ENCODE results near the gene KRT15. TPM values are rescaled to one million over a fixed set of nuclear protein-coding genes. Genes with fewer than 3 reads are reported as not detected.
"Not testable (repeated sequence)": the region's sequence is repeated elsewhere in the genome, so short reads cannot be mapped to it uniquely, and the experiment has no call there.

KRT15 gene
- total RNA-seq, 2 experiments from 2014 or later: not detected

DNA sequence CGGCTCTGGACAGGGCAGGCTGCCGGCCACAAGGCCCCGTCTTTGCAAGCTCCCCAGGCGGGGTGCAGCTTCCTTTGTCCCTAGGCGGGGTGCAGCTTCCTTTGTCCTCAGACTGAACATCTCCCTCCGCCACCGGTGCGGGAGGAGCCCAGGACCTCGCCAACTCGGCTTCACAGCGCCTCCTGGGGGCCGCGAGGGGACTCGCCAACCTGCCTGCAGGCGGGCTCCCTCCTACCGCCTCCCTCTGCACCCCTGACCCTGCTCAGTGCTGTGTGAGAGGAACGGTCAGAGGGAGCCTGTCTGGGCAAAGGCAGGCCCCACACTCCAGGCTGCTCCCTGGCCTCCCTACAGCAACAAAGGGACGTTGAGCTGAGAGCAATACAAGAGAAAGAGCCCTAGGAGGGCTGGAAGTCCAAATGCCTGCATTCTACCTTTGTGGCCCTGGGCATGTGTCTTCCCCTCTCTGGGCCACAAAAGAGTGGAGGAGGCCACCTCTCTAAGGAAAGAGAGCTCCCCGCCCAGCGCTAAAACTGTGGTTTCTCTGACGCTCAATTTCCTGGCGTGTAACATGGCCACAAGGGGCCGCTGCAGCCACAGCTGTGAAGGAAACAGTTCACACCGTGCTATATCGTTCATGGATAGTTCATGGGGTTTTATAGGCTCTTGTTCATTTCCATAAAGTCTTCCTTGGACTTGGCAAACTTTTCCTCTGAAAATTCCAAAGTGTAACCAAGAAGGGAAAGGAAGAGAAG, 30.3 kb upstream of the KRT15 start:
- Mint-ChIP-seq H3K27me3 (peaks cover 12% of the 10 kb centered on the region), H3K4me3 (no peak overlapping the region), H3K36me3 (no peaks in the 10 kb centered on the region), H3K4me1 (peaks cover 14% of the 10 kb centered on the region), H3K9me3 (peaks cover 4% of the 10 kb centered on the region), H3K27ac (no peak overlapping the region)
- peak; percentile 81 for DNase-seq

GRCh38 chr17:41547921-41548843, 29.5 kb upstream of the KRT15 start:
- Mint-ChIP-seq H3K4me1 (peaks cover 14% of the 10 kb centered on the region), H3K4me3 (peak overlapping the region; percentile 3), H3K36me3 (no peaks in the 10 kb centered on the region), H3K9me3 (peaks cover 4% of the 10 kb centered on the region), H3K27me3 (peaks cover 9% of the 10 kb centered on the region), H3K27ac (no peak overlapping the region)
- DNase-seq: peak; percentile 72

DNA sequence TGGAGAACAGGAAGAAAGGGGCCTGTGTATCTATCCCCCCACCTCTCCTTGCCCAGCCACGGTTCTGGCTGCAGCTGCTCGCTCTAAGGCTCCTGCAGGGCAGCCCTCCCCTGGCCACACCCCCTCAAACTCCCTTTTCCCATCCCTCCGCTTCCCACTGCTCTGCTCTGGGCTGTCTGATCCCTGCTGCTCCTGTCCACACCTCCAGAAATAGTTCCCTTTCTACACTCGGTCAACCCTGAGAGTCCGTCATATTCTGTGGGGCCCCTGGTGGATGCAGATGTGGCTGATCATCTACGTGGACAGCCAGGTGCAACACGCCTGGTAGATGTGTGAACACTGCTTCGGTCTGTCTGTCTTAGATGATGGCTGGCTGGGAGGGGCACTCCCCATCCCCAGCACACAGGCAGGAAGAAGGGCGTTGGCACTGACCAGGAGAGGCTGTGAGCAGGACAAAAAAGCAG, 28.7 kb upstream of the KRT15 start:
- H3K36me3 Mint-ChIP-seq: no peaks in the 10 kb centered on the region
- peaks cover 4% of the 10 kb centered on the region for H3K27me3 Mint-ChIP-seq
- H3K4me1 Mint-ChIP-seq: peaks cover 14% of the 10 kb centered on the region
- no peak overlapping the region for H3K27ac Mint-ChIP-seq
- peaks cover 4% of the 10 kb centered on the region for H3K9me3 Mint-ChIP-seq
- no peak overlapping the region for H3K4me3 Mint-ChIP-seq
- DNase-seq: no peak

- H3K36me3 Mint-ChIP-seq: no peaks in the 10 kb centered on the region
- H3K9me3 Mint-ChIP-seq: peaks cover 4% of the 10 kb centered on the region
- DNase-seq: no peak
- no peak overlapping the region for H3K27ac Mint-ChIP-seq
- H3K4me3 Mint-ChIP-seq: no peak overlapping the region
- peaks cover 1% of the 10 kb centered on the region for H3K27me3 Mint-ChIP-seq
- H3K4me1 Mint-ChIP-seq: peaks cover 14% of the 10 kb centered on the region
These were observed 28.1 kb upstream of the KRT15 start for GRCh38 chr17:41546819-41547218.

DNA sequence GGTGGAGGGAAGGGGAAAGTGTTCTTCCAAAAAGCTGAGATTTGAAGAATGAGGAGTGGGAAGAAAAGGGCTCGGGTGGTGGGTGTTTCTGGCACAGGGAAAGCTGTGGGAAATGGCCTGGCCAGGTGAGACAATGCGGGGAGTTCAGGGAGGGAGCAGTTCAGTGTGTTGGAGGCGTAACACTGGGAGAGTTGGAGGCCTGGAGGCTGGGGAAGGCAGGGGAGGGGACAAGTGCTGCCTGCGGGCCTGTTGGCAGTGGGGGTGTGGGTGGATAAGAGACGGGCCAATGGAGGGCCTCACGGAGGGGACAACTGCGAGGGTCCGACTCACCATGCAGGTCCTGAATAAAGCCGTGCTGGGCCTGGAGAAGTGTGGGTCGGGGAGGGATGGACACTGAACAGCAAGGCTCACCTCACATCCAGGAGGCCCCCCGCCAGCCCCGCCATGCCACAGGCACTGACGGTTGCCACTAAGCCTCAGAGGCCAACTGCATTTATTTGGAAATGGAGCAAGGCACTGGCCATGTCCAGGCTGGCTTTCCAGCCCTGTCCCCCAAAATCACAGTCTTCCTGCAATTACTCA, 27.2 kb upstream of the KRT15 start:
- Mint-ChIP-seq H3K27ac (no peak overlapping the region), H3K9me3 (peaks cover 4% of the 10 kb centered on the region), H3K36me3 (no peaks in the 10 kb centered on the region), H3K27me3 (no peaks in the 10 kb centered on the region), H3K4me3 (no peak overlapping the region), H3K4me1 (peaks cover 14% of the 10 kb centered on the region)
- DNase-seq: no peak

- Mint-ChIP-seq H3K4me1 (peaks cover 14% of the 10 kb centered on the region), H3K27me3 (no peaks in the 10 kb centered on the region), H3K4me3 (no peak overlapping the region), H3K27ac (no peak overlapping the region), H3K9me3 (peaks cover 4% of the 10 kb centered on the region), H3K36me3 (no peaks in the 10 kb centered on the region)
- no peak for DNase-seq
These were observed 26.2 kb upstream of the KRT15 start for GRCh38 chr17:41544935-41545334.

GRCh38 chr17:41544491-41544892, 25.8 kb upstream of the KRT15 start:
- Mint-ChIP-seq H3K4me1 (peaks cover 14% of the 10 kb centered on the region), H3K4me3 (no peak overlapping the region), H3K27ac (no peak overlapping the region), H3K27me3 (no peaks in the 10 kb centered on the region), H3K9me3 (peaks cover 4% of the 10 kb centered on the region), H3K36me3 (no peaks in the 10 kb centered on the region)
- no peak for DNase-seq

DNA sequence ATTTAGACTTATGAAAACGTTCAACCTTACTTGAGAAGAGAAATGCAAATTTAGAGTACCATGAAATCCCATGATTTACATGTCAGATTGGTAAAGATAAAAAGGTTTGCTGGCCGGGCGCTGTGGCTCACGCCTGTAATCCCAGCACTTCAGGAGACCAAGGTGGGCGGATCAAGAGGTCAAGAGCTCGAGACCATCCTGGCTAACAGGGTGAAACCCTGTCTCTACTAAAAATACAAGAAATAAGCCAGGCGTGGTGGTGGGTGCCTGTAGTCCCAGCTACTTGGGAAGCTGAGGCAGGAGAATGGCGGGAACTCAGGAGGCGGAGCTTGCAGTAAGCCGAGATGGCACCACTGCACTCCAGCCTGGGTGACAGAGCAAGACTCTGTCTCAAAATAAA, 24.1 kb upstream of the KRT15 start:
- H3K27me3 Mint-ChIP-seq: not testable (repeated sequence)

GRCh38 chr17:41542357-41542756, 23.7 kb upstream of the KRT15 start:
- Mint-ChIP-seq H3K4me1 (no peaks in the 10 kb centered on the region), H3K27me3 (peaks cover 4% of the 10 kb centered on the region), H3K27ac (no peak overlapping the region), H3K9me3 (peaks cover 3% of the 10 kb centered on the region), H3K4me3 (no peak overlapping the region), H3K36me3 (no peaks in the 10 kb centered on the region)
- no peak for DNase-seq

More for the DNA sequence above, 24.1 kb upstream of the KRT15 start:
- not testable (repeated sequence) for H3K9me3 Mint-ChIP-seq, H3K4me1 Mint-ChIP-seq, H3K27ac Mint-ChIP-seq, H3K36me3 Mint-ChIP-seq, DNase-seq, H3K4me3 Mint-ChIP-seq

- Mint-ChIP-seq H3K4me3 (no peak overlapping the region), H3K27ac (no peak overlapping the region), H3K27me3 (peaks cover 10% of the 10 kb centered on the region), H3K36me3 (no peaks in the 10 kb centered on the region), H3K9me3 (no peaks in the 10 kb centered on the region), H3K4me1 (no peaks in the 10 kb centered on the region)
- no peak for DNase-seq
These were observed 22.4 kb upstream of the KRT15 start for GRCh38 chr17:41540921-41541625.

- H3K9me3 Mint-ChIP-seq: no peaks in the 10 kb centered on the region
- H3K27ac Mint-ChIP-seq: no peak overlapping the region
These were observed 21.4 kb upstream of the KRT15 start for GRCh38 chr17:41539979-41540701.

DNA sequence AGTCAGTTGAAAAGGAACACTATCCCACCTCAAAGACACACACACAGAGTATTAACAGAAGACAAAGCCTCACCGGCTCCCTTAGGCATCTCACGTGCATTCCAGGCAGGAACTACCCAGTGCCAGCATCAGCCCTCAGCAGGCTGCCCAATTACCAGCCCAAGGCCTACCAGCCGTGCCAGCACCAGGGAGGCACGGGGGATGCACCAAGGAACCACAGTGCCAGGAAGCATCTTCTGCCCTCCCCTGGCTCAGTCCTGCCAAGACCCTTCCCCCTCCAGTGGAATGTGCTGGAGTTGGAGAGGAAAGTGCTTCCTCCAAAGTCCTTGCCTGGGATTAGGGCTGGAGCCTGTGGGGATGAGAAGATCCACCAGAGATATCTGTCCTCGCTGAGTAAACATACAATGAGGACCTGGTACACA, 20.4 kb upstream of the KRT15 start:
- Mint-ChIP-seq H3K4me1 (no peaks in the 10 kb centered on the region), H3K36me3 (no peaks in the 10 kb centered on the region), H3K9me3 (no peaks in the 10 kb centered on the region), H3K4me3 (no peak overlapping the region), H3K27me3 (peaks cover 13% of the 10 kb centered on the region), H3K27ac (no peak overlapping the region)
- no peak for DNase-seq

More at GRCh38 chr17:41539979-41540701, 21.4 kb upstream of the KRT15 start:
- H3K27me3 Mint-ChIP-seq: peaks cover 10% of the 10 kb centered on the region
- no peak for DNase-seq
- H3K4me1 Mint-ChIP-seq: no peaks in the 10 kb centered on the region
- no peak overlapping the region for H3K4me3 Mint-ChIP-seq
- no peaks in the 10 kb centered on the region for H3K36me3 Mint-ChIP-seq

GRCh38 chr17:41538565-41538991, 19.9 kb upstream of the KRT15 start:
- Mint-ChIP-seq H3K36me3 (no peaks in the 10 kb centered on the region), H3K9me3 (no peaks in the 10 kb centered on the region), H3K4me3 (no peak overlapping the region), H3K4me1 (no peaks in the 10 kb centered on the region), H3K27ac (no peak overlapping the region), H3K27me3 (peaks cover 16% of the 10 kb centered on the region)
- no peak for DNase-seq

- H3K4me3 Mint-ChIP-seq: no peak overlapping the region
- H3K27ac Mint-ChIP-seq: no peak overlapping the region
- no peak for DNase-seq
- H3K27me3 Mint-ChIP-seq: peaks cover 22% of the 10 kb centered on the region
- H3K36me3 Mint-ChIP-seq: no peaks in the 10 kb centered on the region
- no peaks in the 10 kb centered on the region for H3K9me3 Mint-ChIP-seq
- no peaks in the 10 kb centered on the region for H3K4me1 Mint-ChIP-seq
These were observed 19.3 kb upstream of the KRT15 start for GRCh38 chr17:41537990-41538389.
